ENCODE results near the gene INTS11. TPM values are rescaled to one million over a fixed set of nuclear protein-coding genes. Genes with fewer than 3 reads are reported as not detected.

The INTS11 gene
- total and polyA plus RNA-seq, 9 of the 15 experiments (the other 6 are each of a cell fraction or from before 2014, with no cell fraction given) = 3.6 to 183 (median 110) TPM

DNA sequence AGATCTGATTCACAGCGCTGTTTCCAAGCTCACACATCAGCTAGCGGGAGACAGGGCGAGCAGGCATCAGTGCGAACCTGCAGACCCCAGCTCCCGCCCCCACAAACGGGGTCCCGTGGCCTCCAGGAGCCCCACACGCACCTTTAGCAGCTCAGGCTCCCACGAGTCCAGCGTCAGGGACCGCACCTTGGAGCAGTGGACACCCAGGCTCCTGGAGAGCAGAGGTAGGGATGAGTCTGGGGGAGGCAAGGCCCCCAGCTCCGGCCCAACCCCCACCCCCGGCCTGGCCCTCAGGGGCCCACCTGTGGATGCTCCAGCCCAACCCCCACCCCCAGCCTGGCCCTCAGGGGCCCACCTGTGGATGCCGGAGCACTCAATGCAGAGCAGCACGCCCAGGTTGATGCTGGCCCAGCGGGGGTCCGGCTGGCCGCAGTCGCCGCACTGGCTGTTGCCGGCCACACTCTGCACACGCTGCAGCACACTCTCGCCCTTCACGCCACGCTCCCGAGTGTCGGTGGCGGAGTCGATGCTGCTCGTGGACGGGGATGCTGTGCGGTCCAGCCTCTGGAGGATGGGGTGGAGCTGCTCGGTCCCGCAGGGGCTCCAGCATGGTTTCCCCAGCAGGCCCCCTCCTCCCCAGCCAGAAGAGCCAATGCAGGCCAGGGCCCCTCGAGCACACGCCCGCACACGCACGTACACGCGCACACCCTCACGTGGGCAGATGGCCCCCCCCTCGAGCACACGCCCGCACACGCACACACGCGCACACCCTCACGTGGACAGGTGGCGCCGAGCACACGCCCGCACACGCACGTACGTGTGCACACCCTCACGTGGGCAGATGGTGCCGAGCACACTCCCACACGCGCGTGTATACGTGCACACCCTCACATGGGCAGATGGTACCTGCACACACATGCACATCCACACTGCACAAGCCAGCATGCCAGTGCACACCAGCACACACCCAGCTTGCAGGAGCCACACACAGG, 28.1 kb downstream of the INTS11 start (continued):
- TF ChIP-seq NFYB (IDR thresholded peaks at IDR 0.05; ENCODE audit: extremely low read depth, insufficient read length) (no peak), POLR2A (conservative IDR thresholded peaks at IDR 0.05) (0 out of 2 replicates have a peak, but pooled peaks have one; percentile 18), ZNF696 (CRISPR knock-in tag; conservative IDR thresholded peaks at IDR 0.05) (no peak), MAFK (IDR thresholded peaks at IDR 0.05; ENCODE audit: low read length) (no peak)
- TF ChIP-seq, protein P1, sequence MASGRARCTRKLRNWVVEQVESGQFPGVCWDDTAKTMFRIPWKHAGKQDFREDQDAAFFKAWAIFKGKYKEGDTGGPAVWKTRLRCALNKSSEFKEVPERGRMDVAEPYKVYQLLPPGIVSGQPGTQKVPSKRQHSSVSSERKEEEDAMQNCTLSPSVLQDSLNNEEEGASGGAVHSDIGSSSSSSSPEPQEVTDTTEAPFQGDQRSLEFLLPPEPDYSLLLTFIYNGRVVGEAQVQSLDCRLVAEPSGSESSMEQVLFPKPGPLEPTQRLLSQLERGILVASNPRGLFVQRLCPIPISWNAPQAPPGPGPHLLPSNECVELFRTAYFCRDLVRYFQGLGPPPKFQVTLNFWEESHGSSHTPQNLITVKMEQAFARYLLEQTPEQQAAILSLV (tag; IDR thresholded peaks at IDR 0.05) = no peak
- TF ChIP-seq, protein P2, sequence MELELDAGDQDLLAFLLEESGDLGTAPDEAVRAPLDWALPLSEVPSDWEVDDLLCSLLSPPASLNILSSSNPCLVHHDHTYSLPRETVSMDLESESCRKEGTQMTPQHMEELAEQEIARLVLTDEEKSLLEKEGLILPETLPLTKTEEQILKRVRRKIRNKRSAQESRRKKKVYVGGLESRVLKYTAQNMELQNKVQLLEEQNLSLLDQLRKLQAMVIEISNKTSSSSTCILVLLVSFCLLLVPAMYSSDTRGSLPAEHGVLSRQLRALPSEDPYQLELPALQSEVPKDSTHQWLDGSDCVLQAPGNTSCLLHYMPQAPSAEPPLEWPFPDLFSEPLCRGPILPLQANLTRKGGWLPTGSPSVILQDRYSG (tag; conservative IDR thresholded peaks at IDR 0.05; ENCODE audit: low read depth) = no peak
- TF ChIP-seq, protein P3, sequence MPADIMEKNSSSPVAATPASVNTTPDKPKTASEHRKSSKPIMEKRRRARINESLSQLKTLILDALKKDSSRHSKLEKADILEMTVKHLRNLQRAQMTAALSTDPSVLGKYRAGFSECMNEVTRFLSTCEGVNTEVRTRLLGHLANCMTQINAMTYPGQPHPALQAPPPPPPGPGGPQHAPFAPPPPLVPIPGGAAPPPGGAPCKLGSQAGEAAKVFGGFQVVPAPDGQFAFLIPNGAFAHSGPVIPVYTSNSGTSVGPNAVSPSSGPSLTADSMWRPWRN (IDR thresholded peaks at IDR 0.05; ENCODE audit: low read depth) = no peak

All from K562 (cell line).